ENCODE results near the gene SLC36A3. TPM values are rescaled to one million over a fixed set of nuclear protein-coding genes. Genes with fewer than 3 reads are reported as not detected.
"Not testable (repeated sequence)": the region's sequence is repeated elsewhere in the genome, so short reads cannot be mapped to it uniquely, and the experiment has no call there.

Gene SLC36A3
- total and polyA plus RNA-seq, 4 donors, result not detected

DNA sequence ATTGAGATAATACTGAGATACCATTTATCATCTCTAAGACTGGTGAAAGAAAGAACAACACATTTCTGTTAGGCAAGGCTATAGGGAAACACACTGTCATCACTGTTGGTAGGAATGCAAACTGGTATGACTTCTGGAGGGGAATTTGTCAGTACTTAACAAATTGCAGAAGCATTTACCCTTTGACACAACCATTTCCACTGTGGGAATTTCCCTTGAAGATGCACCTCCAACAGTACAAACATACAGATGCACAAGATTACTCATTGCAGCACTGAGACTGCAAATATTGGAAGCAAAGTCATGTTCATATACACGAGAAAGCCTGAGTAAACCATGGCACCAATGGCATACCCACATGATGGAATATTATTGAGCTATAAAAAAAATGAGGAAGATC is 33.0 kb downstream of the SLC36A3 start:
- H3K4me3 ChIP-seq (ENCODE audit: low read depth, low read length), result no peak overlapping the region
- no peaks in the 10 kb centered on the region for H3K27me3 ChIP-seq (ENCODE audit: control insufficient read depth, insufficient read depth, low read length)
- no peaks in the 10 kb centered on the region for H3K4me1 ChIP-seq (ENCODE audit: control insufficient read depth, insufficient read depth, low read length)
- WGBS (ENCODE audit: insufficient coverage), result no CpG with 5 or more reads among the region's 1 CpG
- H3K9me3 ChIP-seq (ENCODE audit: control insufficient read depth, insufficient read depth, low read length), result no peaks in the 10 kb centered on the region
- peaks cover 8% of the 10 kb centered on the region for H3K36me3 ChIP-seq (ENCODE audit: control insufficient read depth, insufficient read depth, low read length)
- H3K27ac ChIP-seq (ENCODE audit: low read depth, low read length), result no peak overlapping the region
- no peak for DNase-seq (ENCODE audit: low read depth in 4 of 6, low spot score in 6 of 6)

DNA sequence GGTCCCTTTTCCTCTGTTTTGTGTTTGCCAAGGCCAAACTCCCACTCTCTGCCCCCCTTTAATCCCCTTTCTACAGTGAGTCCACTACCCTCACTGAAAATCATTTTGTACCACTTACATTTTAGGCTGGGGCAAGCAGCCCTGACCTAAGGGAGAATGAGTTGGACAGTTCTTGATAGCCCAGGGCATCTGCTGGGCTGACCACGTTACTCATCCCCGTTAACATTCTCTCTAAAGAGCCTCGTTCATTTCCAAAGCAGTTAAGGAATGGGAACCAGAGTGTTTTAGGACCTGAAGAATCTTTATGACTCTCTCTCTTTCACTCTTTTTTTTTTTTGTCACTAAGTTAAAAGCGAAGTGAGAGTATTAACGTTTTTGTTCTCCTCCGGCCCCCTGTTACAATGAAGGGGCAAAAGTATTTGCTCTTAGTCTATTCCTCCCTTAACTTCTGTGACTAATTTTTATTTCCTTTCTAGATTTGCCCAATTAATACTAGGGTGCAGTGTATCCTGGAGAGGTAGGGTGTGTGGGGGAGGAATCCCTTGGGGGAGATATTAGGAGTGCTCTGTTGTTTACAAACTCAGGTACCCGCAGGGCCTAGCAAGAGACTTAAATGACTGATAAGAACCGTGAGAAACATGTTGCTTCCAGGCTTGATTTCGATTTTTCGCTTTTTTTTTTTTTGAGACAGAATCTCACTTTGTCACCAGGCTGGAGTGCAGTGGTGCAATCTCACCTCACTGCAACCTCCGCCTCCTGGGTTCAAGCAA is 35.9 kb downstream of the SLC36A3 start:
- Histone ChIP-seq H3K27me3 (ENCODE audit: control insufficient read depth, insufficient read depth, low read length) (no peaks in the 10 kb centered on the region), H3K9me3 (ENCODE audit: control insufficient read depth, insufficient read depth, low read length) (no peaks in the 10 kb centered on the region), H3K36me3 (ENCODE audit: control insufficient read depth, insufficient read depth, low read length) (peaks cover 11% of the 10 kb centered on the region), H3K4me3 (ENCODE audit: low read depth, low read length) (no peak overlapping the region), H3K4me1 (ENCODE audit: control insufficient read depth, insufficient read depth, low read length) (no peaks in the 10 kb centered on the region), H3K27ac (ENCODE audit: low read depth, low read length) (no peak overlapping the region)
- DNase-seq (ENCODE audit: low read depth in 4 of 6, low spot score in 6 of 6), result no peak
- WGBS (ENCODE audit: insufficient coverage), result 86% methylated on average over 5 of the region's 11 CpGs

DNA sequence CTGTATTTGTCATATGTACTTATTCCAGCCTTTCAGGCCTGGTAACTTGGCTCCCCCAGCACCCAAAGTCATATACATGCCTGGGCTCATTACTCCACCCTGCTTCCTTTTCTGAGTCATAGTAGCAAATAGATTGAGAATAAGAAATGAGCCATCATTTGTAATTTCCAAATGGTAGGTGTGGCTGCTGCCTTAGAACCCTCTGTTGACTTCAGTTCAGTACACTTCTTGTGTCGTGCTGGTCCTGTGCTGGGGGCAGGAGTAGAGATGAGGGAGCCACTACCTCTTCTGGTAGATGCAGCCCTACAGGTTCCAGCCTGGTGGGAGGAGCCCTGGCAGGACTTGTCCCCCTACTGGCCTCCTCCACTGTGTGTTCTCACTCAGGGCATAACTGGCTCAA is 39.5 kb downstream of the SLC36A3 start:
- H3K36me3 ChIP-seq (ENCODE audit: control insufficient read depth, insufficient read depth, low read length), result peaks cover 11% of the 10 kb centered on the region
- DNase-seq (ENCODE audit: low read depth in 4 of 6, low spot score in 6 of 6), result no peak
- H3K9me3 ChIP-seq (ENCODE audit: control insufficient read depth, insufficient read depth, low read length), result no peaks in the 10 kb centered on the region
- H3K27me3 ChIP-seq (ENCODE audit: control insufficient read depth, insufficient read depth, low read length), result no peaks in the 10 kb centered on the region
- H3K27ac ChIP-seq (ENCODE audit: low read depth, low read length), result no peak overlapping the region
- H3K4me3 ChIP-seq (ENCODE audit: low read depth, low read length), result no peak overlapping the region
- H3K4me1 ChIP-seq (ENCODE audit: control insufficient read depth, insufficient read depth, low read length), result no peaks in the 10 kb centered on the region
- 89% methylated on average over 1 of the region's 1 CpG for WGBS (ENCODE audit: insufficient coverage)

DNA sequence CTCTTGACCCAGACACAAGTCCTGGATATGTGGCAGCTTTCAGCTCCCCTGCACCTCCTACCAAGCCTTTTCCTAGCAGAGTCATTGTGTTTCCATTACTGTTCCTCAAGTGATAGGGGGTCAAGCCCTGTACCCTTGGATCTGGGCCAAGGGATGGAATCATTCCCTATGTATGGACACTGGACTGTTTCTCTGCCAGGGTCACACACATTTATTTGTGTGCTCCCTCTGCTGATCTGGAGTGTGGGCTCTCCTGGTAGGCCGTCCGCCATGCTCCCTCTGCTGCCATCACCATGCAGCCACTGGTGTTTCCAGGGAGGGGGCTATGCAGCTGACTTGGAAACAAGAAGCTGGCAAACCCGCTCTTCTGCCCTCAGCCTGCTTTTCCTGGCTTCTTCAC is 41.0 kb downstream of the SLC36A3 start:
- Histone ChIP-seq H3K27me3 (ENCODE audit: control insufficient read depth, insufficient read depth, low read length) (no peaks in the 10 kb centered on the region), H3K9me3 (ENCODE audit: control insufficient read depth, insufficient read depth, low read length) (no peaks in the 10 kb centered on the region), H3K27ac (ENCODE audit: low read depth, low read length) (no peak overlapping the region), H3K4me1 (ENCODE audit: control insufficient read depth, insufficient read depth, low read length) (no peaks in the 10 kb centered on the region), H3K4me3 (ENCODE audit: low read depth, low read length) (no peak overlapping the region), H3K36me3 (ENCODE audit: control insufficient read depth, insufficient read depth, low read length) (peaks cover 11% of the 10 kb centered on the region)
- 94% methylated on average over 3 of the region's 3 CpGs for WGBS (ENCODE audit: insufficient coverage)
- DNase-seq (ENCODE audit: low read depth in 4 of 6, low spot score in 6 of 6), result no peak

DNA sequence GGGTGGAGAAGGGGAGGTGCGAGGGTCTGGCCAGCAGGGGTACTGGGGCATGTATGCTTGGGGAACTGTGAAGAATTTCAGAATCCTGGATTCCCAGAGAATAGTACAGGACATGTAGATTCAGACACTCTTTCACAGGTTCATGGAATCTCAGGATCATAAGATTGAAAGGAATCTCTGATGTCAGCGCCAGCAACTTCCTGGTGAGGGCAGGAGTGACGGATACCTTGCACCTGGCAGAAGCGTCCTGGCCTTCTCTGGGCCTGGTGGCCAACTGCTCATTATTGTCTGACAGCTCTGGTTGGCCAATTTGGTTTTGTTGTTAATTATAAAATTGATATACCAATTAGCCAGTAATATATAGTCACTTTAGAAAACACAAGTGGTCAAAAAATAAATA is 43.6 kb downstream of the SLC36A3 start:
- WGBS (ENCODE audit: insufficient coverage), result 100% methylated on average over 2 of the region's 4 CpGs
- Histone ChIP-seq H3K9me3 (ENCODE audit: control insufficient read depth, insufficient read depth, low read length) (no peaks in the 10 kb centered on the region), H3K36me3 (ENCODE audit: control insufficient read depth, insufficient read depth, low read length) (peaks cover 3% of the 10 kb centered on the region), H3K27ac (ENCODE audit: low read depth, low read length) (no peak overlapping the region), H3K27me3 (ENCODE audit: control insufficient read depth, insufficient read depth, low read length) (no peaks in the 10 kb centered on the region), H3K4me3 (ENCODE audit: low read depth, low read length) (no peak overlapping the region), H3K4me1 (ENCODE audit: control insufficient read depth, insufficient read depth, low read length) (no peaks in the 10 kb centered on the region)
- DNase-seq (ENCODE audit: low read depth in 4 of 6, low spot score in 6 of 6), result no peak

DNA sequence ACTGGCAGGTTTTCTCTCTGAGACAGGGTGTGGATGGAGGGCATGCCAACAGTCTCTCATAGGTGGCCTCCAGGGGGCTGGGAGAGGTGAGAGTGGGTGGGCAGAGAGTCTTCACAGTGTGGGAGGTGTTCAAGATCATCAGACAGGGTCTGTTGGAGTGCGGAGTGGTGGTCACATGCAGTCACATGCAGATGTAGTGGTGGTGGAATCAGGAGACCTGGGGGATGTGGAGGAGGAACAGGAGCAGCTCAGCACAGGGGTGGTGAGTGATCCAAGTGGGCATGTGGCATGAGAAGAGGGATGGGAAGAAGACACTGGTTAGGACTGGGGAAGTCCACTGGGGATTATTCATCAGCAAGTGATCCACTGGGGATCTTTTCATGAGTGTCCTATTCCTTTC is 44.8 kb downstream of the SLC36A3 start:
- peaks cover 3% of the 10 kb centered on the region for H3K36me3 ChIP-seq (ENCODE audit: control insufficient read depth, insufficient read depth, low read length)
- WGBS (ENCODE audit: insufficient coverage), result 44% methylated on average over 1 of the region's 1 CpG
- H3K9me3 ChIP-seq (ENCODE audit: control insufficient read depth, insufficient read depth, low read length), result no peaks in the 10 kb centered on the region
- no peak for DNase-seq (ENCODE audit: low read depth in 4 of 6, low spot score in 6 of 6)
- no peak overlapping the region for H3K27ac ChIP-seq (ENCODE audit: low read depth, low read length)
- no peaks in the 10 kb centered on the region for H3K27me3 ChIP-seq (ENCODE audit: control insufficient read depth, insufficient read depth, low read length)
- H3K4me3 ChIP-seq (ENCODE audit: low read depth, low read length), result no peak overlapping the region
- no peaks in the 10 kb centered on the region for H3K4me1 ChIP-seq (ENCODE audit: control insufficient read depth, insufficient read depth, low read length)

DNA sequence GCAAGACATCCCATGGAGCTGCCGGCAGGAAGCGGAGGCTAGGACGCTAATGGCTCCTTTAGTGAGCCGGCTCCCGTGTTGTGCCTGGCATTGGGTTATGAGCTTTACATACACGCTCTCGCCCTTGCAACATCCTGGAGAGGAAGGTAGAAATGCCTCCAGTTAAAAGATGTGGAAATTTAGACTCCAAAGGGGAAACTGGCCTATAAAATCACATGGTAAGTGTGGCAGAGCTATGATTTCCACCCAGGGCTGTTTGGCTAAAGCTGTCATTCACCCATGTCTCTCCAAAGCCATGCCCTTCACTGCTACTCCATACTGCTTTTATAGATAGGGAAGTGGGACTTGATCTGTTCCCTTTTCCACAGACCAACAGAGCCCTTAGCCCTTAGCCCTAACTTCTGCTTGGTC is 45.4 kb downstream of the SLC36A3 start:
- DNase-seq (ENCODE audit: low read depth in 4 of 6, low spot score in 6 of 6), result no peak
- Histone ChIP-seq H3K27ac (ENCODE audit: low read depth, low read length) (no peak overlapping the region), H3K4me3 (ENCODE audit: low read depth, low read length) (no peak overlapping the region), H3K27me3 (ENCODE audit: control insufficient read depth, insufficient read depth, low read length) (no peaks in the 10 kb centered on the region), H3K4me1 (ENCODE audit: control insufficient read depth, insufficient read depth, low read length) (peaks cover 5% of the 10 kb centered on the region), H3K9me3 (ENCODE audit: control insufficient read depth, insufficient read depth, low read length) (no peaks in the 10 kb centered on the region), H3K36me3 (ENCODE audit: control insufficient read depth, insufficient read depth, low read length) (no peaks in the 10 kb centered on the region)
- 70% methylated on average over 7 of the region's 7 CpGs for WGBS (ENCODE audit: insufficient coverage)

DNA sequence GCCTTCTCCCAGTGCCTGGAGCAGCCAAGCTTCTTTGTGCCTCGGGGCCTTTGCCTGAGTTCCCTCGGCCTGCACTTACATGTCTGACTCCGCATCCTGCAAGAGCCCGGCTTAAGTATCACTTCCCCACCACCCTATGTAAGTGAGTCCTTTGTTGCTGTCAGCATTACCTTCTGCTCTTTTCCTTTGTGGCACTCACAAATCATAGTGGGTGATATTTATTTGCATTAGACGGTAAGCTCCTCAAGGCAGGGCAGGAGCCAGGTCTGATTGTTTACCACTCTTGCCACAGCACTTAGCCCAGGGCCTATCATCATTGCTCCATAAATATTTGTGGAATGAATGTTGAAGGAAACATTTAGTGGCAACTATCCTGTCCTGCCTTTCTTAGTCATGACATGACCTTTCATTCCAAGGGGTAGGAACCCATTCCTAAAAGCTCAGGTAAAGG is 45.8 kb downstream of the SLC36A3 start:
- H3K4me1 ChIP-seq (ENCODE audit: control insufficient read depth, insufficient read depth, low read length), result peaks cover 7% of the 10 kb centered on the region
- H3K27me3 ChIP-seq (ENCODE audit: control insufficient read depth, insufficient read depth, low read length), result no peaks in the 10 kb centered on the region
- no peaks in the 10 kb centered on the region for H3K9me3 ChIP-seq (ENCODE audit: control insufficient read depth, insufficient read depth, low read length)
- no peak overlapping the region for H3K27ac ChIP-seq (ENCODE audit: low read depth, low read length)
- H3K4me3 ChIP-seq (ENCODE audit: low read depth, low read length), result no peak overlapping the region
- no peaks in the 10 kb centered on the region for H3K36me3 ChIP-seq (ENCODE audit: control insufficient read depth, insufficient read depth, low read length)
- WGBS (ENCODE audit: insufficient coverage), result 100% methylated on average over 1 of the region's 5 CpGs
- no peak for DNase-seq (ENCODE audit: low read depth in 4 of 6, low spot score in 6 of 6)

DNA sequence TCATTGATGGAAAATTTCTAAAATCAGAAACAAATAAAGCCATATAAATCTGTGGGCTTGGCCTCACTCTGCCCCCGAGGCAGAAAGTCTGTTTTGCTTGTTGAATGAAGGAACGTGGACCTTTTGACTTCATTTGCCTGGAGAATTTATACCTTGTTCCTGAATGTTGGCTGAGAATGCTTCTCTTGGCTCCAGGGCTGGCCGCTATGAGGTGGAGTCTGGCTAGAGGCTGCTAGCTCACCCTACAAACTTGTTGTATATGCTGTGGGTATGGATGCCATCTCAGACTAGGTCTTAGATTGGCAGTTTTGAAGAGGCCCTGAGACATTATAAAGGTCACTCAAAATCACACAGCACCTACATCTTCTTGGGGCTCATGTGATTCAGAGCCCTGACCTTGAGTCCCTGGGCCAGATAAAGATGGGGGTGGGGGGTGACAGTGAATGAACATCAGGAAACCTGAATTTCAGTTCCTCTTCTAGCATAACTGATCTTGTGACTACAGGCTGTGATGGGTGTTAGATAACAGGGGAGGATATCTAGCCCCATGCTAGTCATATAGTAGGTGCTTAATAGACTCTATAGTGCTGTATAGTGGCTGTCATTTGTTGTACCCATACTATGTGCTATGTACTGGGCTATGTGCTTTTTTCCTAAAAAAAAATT is 47.8 kb downstream of the SLC36A3 start:
- H3K4me1 ChIP-seq (ENCODE audit: control insufficient read depth, insufficient read depth, low read length), result peaks cover 7% of the 10 kb centered on the region
- no peak overlapping the region for H3K27ac ChIP-seq (ENCODE audit: low read depth, low read length)
- H3K27me3 ChIP-seq (ENCODE audit: control insufficient read depth, insufficient read depth, low read length), result no peaks in the 10 kb centered on the region
- WGBS (ENCODE audit: insufficient coverage), result no CpG with 5 or more reads among the region's 3 CpGs
- no peaks in the 10 kb centered on the region for H3K36me3 ChIP-seq (ENCODE audit: control insufficient read depth, insufficient read depth, low read length)
- no peak overlapping the region for H3K4me3 ChIP-seq (ENCODE audit: low read depth, low read length)
- no peaks in the 10 kb centered on the region for H3K9me3 ChIP-seq (ENCODE audit: control insufficient read depth, insufficient read depth, low read length)
- DNase-seq (ENCODE audit: low read depth in 4 of 6, low spot score in 6 of 6), result no peak

DNA sequence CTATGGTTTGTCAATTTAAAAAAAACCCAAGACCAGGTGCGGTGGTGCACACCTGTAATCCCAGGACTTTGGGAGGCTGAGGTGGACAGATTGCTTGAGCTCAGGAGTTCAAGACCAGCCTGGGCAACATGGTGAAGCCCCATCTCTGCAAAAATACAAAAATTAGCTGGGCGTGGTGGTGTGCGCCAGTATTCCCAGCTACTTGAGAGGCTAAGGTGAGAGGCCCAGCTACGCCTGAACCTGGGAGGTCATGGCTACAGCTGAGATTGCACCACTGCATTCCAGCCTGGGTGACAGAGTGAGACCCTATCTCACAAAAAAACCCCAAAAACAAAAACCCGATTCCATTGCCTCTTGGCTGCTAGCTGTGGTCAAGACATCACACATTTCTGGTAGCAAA is 48.6 kb downstream of the SLC36A3 start:
- H3K4me3 ChIP-seq (ENCODE audit: low read depth, low read length); H3K27me3 ChIP-seq (ENCODE audit: control insufficient read depth, insufficient read depth, low read length); H3K36me3 ChIP-seq (ENCODE audit: control insufficient read depth, insufficient read depth, low read length); H3K27ac ChIP-seq (ENCODE audit: low read depth, low read length); H3K4me1 ChIP-seq (ENCODE audit: control insufficient read depth, insufficient read depth, low read length); DNase-seq (ENCODE audit: low read depth in 4 of 6, low spot score in 6 of 6); H3K9me3 ChIP-seq (ENCODE audit: control insufficient read depth, insufficient read depth, low read length): not testable (repeated sequence)
- WGBS (ENCODE audit: insufficient coverage), result 95% methylated on average over 4 of the region's 5 CpGs

Measured in spinal cord (tissue), 10 donors.